Hepatocyte (in vitro differentiated cells): ENCODE results near the gene SKAP1.

Source experiments
- EZH2 ChIP-seq: fragments of 200-600 bp; sonication (generic); IDR thresholded peaks from 2 replicates; pipeline ENCODE4 v1.6.1; 2016; ENCODE audit warnings: antibody characterized with exemption, mild to moderate bottlenecking, borderline replicate concordance
- TF ChIP-seq, protein P1 (sequence below): fragments of 200-600 bp; sonication (generic); IDR thresholded peaks from 2 replicates; pipeline ENCODE4 v1.5.1; 2016; ENCODE audit warnings: antibody characterized with exemption, mild to moderate bottlenecking; ENCODE audit not compliant: poor library complexity

DNA sequence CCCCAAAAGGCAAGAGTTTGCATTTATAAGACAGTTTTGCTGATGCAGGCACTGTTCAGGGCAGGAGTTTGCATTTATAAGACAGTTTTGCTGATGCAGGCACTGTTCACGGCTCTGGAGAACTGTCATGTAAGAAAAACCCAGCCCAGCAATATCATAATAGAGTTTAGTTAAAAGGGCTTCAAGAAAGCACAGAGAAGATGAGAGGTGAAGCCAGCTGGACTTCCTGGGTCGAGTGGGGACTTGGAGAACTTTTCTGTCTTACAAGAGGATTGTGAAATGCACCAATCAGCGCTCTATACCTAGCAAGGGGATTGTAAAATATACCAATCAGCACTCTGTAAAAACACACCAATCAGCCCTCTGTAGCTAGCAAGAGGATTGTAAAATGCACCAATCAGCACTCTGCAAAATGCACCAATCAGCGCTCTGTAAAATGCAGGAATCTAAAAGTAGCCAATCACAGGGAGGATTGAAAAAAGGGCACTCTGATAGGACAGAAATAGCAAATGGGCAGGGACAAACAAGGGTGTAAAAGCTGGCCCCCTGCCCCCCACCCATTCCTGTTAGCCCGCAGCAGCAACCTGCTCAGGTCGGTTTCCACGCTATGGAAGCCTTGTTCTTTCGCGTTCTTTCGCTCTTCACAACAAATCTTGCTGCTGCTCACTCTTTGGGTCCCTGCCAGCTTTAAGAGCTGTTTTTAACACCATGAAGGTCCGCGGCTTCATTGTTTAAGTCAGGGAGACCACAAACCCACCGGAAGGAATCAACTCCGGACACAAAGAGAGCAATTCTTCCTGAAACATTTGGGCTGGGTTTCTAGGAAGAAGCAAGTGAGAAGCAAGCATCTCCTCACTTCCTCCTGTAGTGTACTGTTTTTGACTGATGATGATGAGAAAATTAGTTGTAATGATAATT is 327.0 kb downstream of the SKAP1 start:
- no peak for TF ChIP-seq EZH2
- TF ChIP-seq, protein P1, sequence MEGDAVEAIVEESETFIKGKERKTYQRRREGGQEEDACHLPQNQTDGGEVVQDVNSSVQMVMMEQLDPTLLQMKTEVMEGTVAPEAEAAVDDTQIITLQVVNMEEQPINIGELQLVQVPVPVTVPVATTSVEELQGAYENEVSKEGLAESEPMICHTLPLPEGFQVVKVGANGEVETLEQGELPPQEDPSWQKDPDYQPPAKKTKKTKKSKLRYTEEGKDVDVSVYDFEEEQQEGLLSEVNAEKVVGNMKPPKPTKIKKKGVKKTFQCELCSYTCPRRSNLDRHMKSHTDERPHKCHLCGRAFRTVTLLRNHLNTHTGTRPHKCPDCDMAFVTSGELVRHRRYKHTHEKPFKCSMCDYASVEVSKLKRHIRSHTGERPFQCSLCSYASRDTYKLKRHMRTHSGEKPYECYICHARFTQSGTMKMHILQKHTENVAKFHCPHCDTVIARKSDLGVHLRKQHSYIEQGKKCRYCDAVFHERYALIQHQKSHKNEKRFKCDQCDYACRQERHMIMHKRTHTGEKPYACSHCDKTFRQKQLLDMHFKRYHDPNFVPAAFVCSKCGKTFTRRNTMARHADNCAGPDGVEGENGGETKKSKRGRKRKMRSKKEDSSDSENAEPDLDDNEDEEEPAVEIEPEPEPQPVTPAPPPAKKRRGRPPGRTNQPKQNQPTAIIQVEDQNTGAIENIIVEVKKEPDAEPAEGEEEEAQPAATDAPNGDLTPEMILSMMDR, result no peak
